CD4-positive, alpha-beta T cell treated with Interferon gamma for 1 hour (primary cell): ENCODE data around the gene P3H1.
"Not testable (repeated sequence)": the region's sequence is repeated elsewhere in the genome, so short reads cannot be mapped to it uniquely, and the experiment has no call there.

ENCODE experiments used
- DNase-seq: peaks from one replicate; pipeline ENCODE4 v3.0.0-alpha.2; 2020

The P3H1 gene

GRCh38 chr1:42769811-42770210, 3.0 kb upstream of the P3H1 start:
- DNase-seq: no peak

- DNase-seq: no peak
These were observed 1.3 kb upstream of the P3H1 start for GRCh38 chr1:42768172-42768571.

GRCh38 chr1:42767510-42768000, 727 bp upstream of the P3H1 start:
- DNase-seq: no peak

- peak; percentile 13 for DNase-seq
These were observed 742 bp downstream of the P3H1 start for GRCh38 chr1:42765832-42766740.

- DNase-seq: no peak
These were observed 1.6 kb downstream of the P3H1 start for GRCh38 chr1:42765269-42765668.

GRCh38 chr1:42762269-42762668, 4.6 kb downstream of the P3H1 start:
- DNase-seq: no peak

- DNase-seq: no peak
These were observed 5.3 kb downstream of the P3H1 start for GRCh38 chr1:42761567-42761966.

- no peak for DNase-seq
These were observed 7.7 kb downstream of the P3H1 start for GRCh38 chr1:42759114-42759513.

GRCh38 chr1:42758641-42759040, 8.2 kb downstream of the P3H1 start:
- DNase-seq: no peak

GRCh38 chr1:42757892-42758275, 8.9 kb downstream of the P3H1 start:
- no peak for DNase-seq

GRCh38 chr1:42756956-42757891, 9.6 kb downstream of the P3H1 start:
- DNase-seq: no peak

- no peak for DNase-seq
These were observed 13.8 kb downstream of the P3H1 start for GRCh38 chr1:42753070-42753469.

GRCh38 chr1:42752284-42752683, 14.5 kb downstream of the P3H1 start:
- DNase-seq: no peak

GRCh38 chr1:42751511-42752070, 15.2 kb downstream of the P3H1 start:
- DNase-seq: not testable (repeated sequence)

GRCh38 chr1:42750041-42750440, 16.8 kb downstream of the P3H1 start:
- DNase-seq: no peak

- no peak for DNase-seq
These were observed 18.1 kb downstream of the P3H1 start for GRCh38 chr1:42748461-42749410.

- no peak for DNase-seq
These were observed 18.8 kb downstream of the P3H1 start for GRCh38 chr1:42748021-42748420.

- peak; percentile 27 for DNase-seq
These were observed 19.7 kb downstream of the P3H1 start for GRCh38 chr1:42747125-42747524.

- no peak for DNase-seq
These were observed 20.3 kb downstream of the P3H1 start for GRCh38 chr1:42746436-42747105.

GRCh38 chr1:42745851-42746250, 21.0 kb downstream of the P3H1 start:
- DNase-seq: no peak

- no peak for DNase-seq
These were observed 22.7 kb downstream of the P3H1 start for GRCh38 chr1:42744148-42744413.
